DND-41 (cell line): ENCODE measurements around the gene SFT2D1.

ENCODE experiments used
- ATAC-seq: fragments of 200-7000 bp; cut with Tn5 transposase; 3 replicates; pipeline ENCODE4 v1.9.1; 2021; ENCODE audit warnings: low read depth; ENCODE audit not compliant: insufficient read depth
- DNase-seq: peaks from one replicate; pipeline ENCODE4 v3.0.0-alpha.2; 2020
- H2AFZ ChIP-seq: 2 replicates; pipeline ENCODE4 v1.6.0; 2012; ENCODE audit warnings: low read depth, low read length
- H3K27ac ChIP-seq: 2 replicates; pipeline ENCODE4 v1.5.1; 2012; ENCODE audit warnings: low read length, inconsistent platforms
- H3K27me3 ChIP-seq: fragments of 200-600 bp; sonication (generic); 2 replicates; pipeline ENCODE4 v1.6.0; 2012; ENCODE audit warnings: low read length, mild to moderate bottlenecking, inconsistent platforms; ENCODE audit not compliant: insufficient read depth, poor library complexity
- H3K36me3 ChIP-seq: 2 replicates; pipeline ENCODE4 v1.5.1; 2012; ENCODE audit warnings: low read length, inconsistent platforms; ENCODE audit not compliant: insufficient read depth
- H3K4me1 ChIP-seq: 2 replicates; pipeline ENCODE4 v1.5.1; 2012; ENCODE audit warnings: mild to moderate bottlenecking, low read length; ENCODE audit not compliant: insufficient read depth
- H3K4me2 ChIP-seq: 2 replicates; pipeline ENCODE4 v1.6.0; 2012; ENCODE audit warnings: mild to moderate bottlenecking, moderate library complexity, low read length, inconsistent platforms; ENCODE audit not compliant: insufficient read depth
- H3K4me3 ChIP-seq, 2 experiments: fragments of 200-600 bp in 1 of 2; shearing (Covaris generic) in 1 of 2; 2 replicates each; pipeline ENCODE4 v1.5.1; 2012 to 2016; ENCODE audit warnings: inconsistent platforms in 2 of 2, low read length in 2 of 2, mild to moderate bottlenecking in 2 of 2, low read depth in 1 of 2, moderate library complexity in 1 of 2
- H3K79me2 ChIP-seq: 2 replicates; pipeline ENCODE4 v1.6.0; 2012; ENCODE audit warnings: low read length, inconsistent platforms; ENCODE audit not compliant: insufficient read depth
- H3K9ac ChIP-seq: 2 replicates; pipeline ENCODE4 v1.6.0; 2012; ENCODE audit warnings: low read depth, mild to moderate bottlenecking, inconsistent platforms, low read length, moderate library complexity
- H3K9me3 ChIP-seq: 2 replicates; pipeline ENCODE4 v1.5.1; 2012; ENCODE audit warnings: low read length, moderate library complexity, mild to moderate bottlenecking, inconsistent platforms; ENCODE audit not compliant: insufficient read depth, severe bottlenecking
- H4K20me1 ChIP-seq: 2 replicates; pipeline ENCODE4 v1.6.0; 2012; ENCODE audit warnings: low read length; ENCODE audit not compliant: insufficient read depth
- EZH2 ChIP-seq: IDR thresholded peaks from 3 replicates; pipeline ENCODE4 v1.6.1; 2012; ENCODE audit warnings: borderline replicate concordance, low read depth, mild to moderate bottlenecking, moderate library complexity, low read length, inconsistent platforms; ENCODE audit not compliant: severe bottlenecking
- TF ChIP-seq, protein P1 (sequence below): IDR thresholded peaks from 2 replicates; pipeline ENCODE4 v1.5.1; 2012; ENCODE audit warnings: borderline replicate concordance, low read length, moderate library complexity, mild to moderate bottlenecking; ENCODE audit not compliant: poor library complexity, severe bottlenecking; ENCODE audit errors: extremely low read depth

Gene SFT2D1

GRCh38 chr6:166296035-166296883 is 46.1 kb downstream of the SFT2D1 start:
- Histone ChIP-seq H3K4me1 (no peaks in the 10 kb centered on the region), H4K20me1 (no peaks in the 10 kb centered on the region), H3K79me2 (no peaks in the 10 kb centered on the region), H3K4me3 (no peak overlapping the region), H2AFZ (no peak overlapping the region), H3K4me2 (no peak overlapping the region), H3K9me3 (no peaks in the 10 kb centered on the region), H3K27me3 (no peaks in the 10 kb centered on the region), H3K9ac (no peak overlapping the region), H3K27ac (no peak overlapping the region), H3K36me3 (no peaks in the 10 kb centered on the region)
- DNase-seq (no peak), ATAC-seq (no peak)
- TF ChIP-seq EZH2, result no peak
- TF ChIP-seq, protein P1, sequence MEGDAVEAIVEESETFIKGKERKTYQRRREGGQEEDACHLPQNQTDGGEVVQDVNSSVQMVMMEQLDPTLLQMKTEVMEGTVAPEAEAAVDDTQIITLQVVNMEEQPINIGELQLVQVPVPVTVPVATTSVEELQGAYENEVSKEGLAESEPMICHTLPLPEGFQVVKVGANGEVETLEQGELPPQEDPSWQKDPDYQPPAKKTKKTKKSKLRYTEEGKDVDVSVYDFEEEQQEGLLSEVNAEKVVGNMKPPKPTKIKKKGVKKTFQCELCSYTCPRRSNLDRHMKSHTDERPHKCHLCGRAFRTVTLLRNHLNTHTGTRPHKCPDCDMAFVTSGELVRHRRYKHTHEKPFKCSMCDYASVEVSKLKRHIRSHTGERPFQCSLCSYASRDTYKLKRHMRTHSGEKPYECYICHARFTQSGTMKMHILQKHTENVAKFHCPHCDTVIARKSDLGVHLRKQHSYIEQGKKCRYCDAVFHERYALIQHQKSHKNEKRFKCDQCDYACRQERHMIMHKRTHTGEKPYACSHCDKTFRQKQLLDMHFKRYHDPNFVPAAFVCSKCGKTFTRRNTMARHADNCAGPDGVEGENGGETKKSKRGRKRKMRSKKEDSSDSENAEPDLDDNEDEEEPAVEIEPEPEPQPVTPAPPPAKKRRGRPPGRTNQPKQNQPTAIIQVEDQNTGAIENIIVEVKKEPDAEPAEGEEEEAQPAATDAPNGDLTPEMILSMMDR, result no peak

- no peaks in the 10 kb centered on the region for H3K36me3 ChIP-seq
- H3K9me3 ChIP-seq, result no peaks in the 10 kb centered on the region
- ATAC-seq (no peak), DNase-seq (no peak)
- no peaks in the 10 kb centered on the region for H3K4me1 ChIP-seq
- H3K79me2 ChIP-seq, result no peaks in the 10 kb centered on the region
- H2AFZ ChIP-seq, result no peak overlapping the region
- no peak overlapping the region for H3K9ac ChIP-seq
- no peaks in the 10 kb centered on the region for H3K27me3 ChIP-seq
- no peaks in the 10 kb centered on the region for H4K20me1 ChIP-seq
- H3K4me2 ChIP-seq, result no peak overlapping the region
- no peak overlapping the region for H3K27ac ChIP-seq
- no peak overlapping the region for H3K4me3 ChIP-seq
- no peak for TF ChIP-seq EZH2
- TF ChIP-seq, protein P1, result no peak
These were observed 48.4 kb downstream of the SFT2D1 start for GRCh38 chr6:166293731-166294584.

- no peak overlapping the region for H3K4me3 ChIP-seq
- DNase-seq (no peak), ATAC-seq (no peak)
- no peaks in the 10 kb centered on the region for H3K79me2 ChIP-seq
- no peaks in the 10 kb centered on the region for H4K20me1 ChIP-seq
- no peak overlapping the region for H2AFZ ChIP-seq
- no peaks in the 10 kb centered on the region for H3K4me1 ChIP-seq
- H3K4me2 ChIP-seq, result no peak overlapping the region
- H3K36me3 ChIP-seq, result no peaks in the 10 kb centered on the region
- no peaks in the 10 kb centered on the region for H3K9me3 ChIP-seq
- TF ChIP-seq EZH2, result no peak
- TF ChIP-seq, protein P1, result no peak
- H3K9ac ChIP-seq, result no peak overlapping the region
- H3K27ac ChIP-seq, result no peak overlapping the region
- H3K27me3 ChIP-seq, result no peaks in the 10 kb centered on the region
These were observed 52.9 kb downstream of the SFT2D1 start for GRCh38 chr6:166289207-166290060.
